Stomach smooth muscle (tissue), 2 donors: ENCODE measurements around the gene EPN3.

Source experiments
- H3K27ac ChIP-seq: one replicate; pipeline ENCODE4 v1.7.0; 2013; ENCODE audit warnings: mild to moderate bottlenecking, low read length, inconsistent platforms
- H3K27me3 ChIP-seq, 2 donors: one replicate each; pipeline ENCODE4 v1.7.0; 2013; ENCODE audit warnings: low read length in 2 of 2; ENCODE audit not compliant: insufficient read depth in 2 of 2, control insufficient read depth in 1 of 2
- H3K36me3 ChIP-seq, 2 donors: one replicate each; pipeline ENCODE4 v1.7.0; 2013; ENCODE audit warnings: low read length in 2 of 2; ENCODE audit not compliant: control insufficient read depth in 2 of 2, insufficient read depth in 2 of 2
- H3K4me1 ChIP-seq: one replicate; pipeline ENCODE4 v1.7.0; 2013; ENCODE audit warnings: low read length; ENCODE audit not compliant: control insufficient read depth, insufficient read depth
- H3K4me3 ChIP-seq, 2 donors: one replicate each; pipeline ENCODE4 v1.7.0; 2013; ENCODE audit warnings: low read length in 2 of 2
- H3K9ac ChIP-seq, 2 donors: one replicate each; pipeline ENCODE4 v1.7.0; 2013; ENCODE audit warnings: low read length in 2 of 2, mild to moderate bottlenecking in 1 of 2
- H3K9me3 ChIP-seq, 2 donors: one replicate each; pipeline ENCODE4 v1.7.0; 2013; ENCODE audit warnings: low read length in 2 of 2; ENCODE audit not compliant: control insufficient read depth in 2 of 2
- donor health status: healthy.
- donor health status: Pancreatic carcinoma.

The EPN3 gene

DNA sequence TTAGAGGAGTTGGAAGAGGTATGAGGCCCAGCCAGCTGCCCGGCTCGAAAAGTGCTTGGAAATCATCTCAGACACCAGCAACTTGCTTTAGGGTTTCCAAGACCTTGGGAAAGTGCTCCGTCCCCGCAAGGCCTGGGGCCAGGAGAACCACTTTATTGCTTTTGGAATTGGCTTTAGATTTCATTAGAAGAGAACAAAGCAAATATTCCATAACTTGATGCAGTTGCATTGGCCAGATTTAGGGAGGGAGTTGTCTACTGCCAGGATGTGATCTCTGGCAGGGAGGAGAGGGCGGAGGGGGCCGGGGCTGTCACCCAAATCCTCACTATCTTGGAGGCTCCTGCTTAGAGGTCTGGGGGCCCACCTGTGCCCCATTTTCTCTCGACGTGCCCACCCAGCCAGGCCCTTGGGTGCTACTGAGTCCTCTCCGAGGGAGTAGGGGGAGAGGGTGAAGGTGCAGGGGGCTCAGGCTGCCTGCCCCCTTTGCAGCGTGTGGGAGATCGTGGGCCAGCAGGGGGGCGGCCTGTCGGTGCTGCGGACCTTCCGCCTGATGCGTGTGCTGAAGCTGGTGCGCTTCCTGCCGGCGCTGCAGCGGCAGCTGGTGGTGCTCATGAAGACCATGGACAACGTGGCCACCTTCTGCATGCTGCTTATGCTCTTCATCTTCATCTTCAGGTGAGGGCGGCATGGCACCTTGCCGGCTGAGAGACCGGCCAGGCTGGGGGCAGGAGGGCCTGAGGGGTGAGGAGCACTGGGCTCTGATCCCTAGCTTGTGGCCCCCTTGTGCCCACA lies 58.6 kb downstream of the EPN3 start:
- H3K36me3 ChIP-seq: no peaks in the 10 kb centered on the region
- peaks cover 17% of the 10 kb centered on the region for H3K4me1 ChIP-seq
- no peak overlapping the region for H3K27ac ChIP-seq
- H3K9me3 ChIP-seq: no peaks in the 10 kb centered on the region
- no peaks in the 10 kb centered on the region for H3K27me3 ChIP-seq
- no peak overlapping the region for H3K4me3 ChIP-seq
- no peak overlapping the region for H3K9ac ChIP-seq

DNA sequence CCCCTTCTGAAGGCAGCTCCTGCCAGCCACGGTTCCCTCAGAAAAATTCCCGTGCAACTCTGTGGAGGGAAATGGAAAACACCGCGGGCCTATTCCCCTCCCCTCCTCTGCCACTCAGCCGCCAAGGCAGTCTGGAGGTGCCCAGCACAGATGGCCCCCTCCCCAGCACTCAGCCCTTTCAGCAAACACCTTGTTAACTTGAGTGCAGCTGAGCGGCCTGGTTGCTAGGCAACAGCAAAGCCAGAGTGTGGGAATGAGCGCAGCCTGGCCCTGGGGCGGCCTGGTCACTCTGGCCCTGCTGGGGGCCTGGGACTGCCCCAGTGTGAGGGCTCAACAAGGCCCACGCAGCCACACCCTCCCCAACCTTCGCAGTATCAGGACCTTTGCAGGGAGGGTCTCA lies 60.8 kb downstream of the EPN3 start:
- H3K9me3 ChIP-seq: no peaks in the 10 kb centered on the region
- no peaks in the 10 kb centered on the region for H3K27me3 ChIP-seq
- peaks cover 17% of the 10 kb centered on the region for H3K4me1 ChIP-seq
- H3K4me3 ChIP-seq: no peak overlapping the region
- H3K36me3 ChIP-seq: no peaks in the 10 kb centered on the region
- H3K27ac ChIP-seq: no peak overlapping the region
- H3K9ac ChIP-seq: no peak overlapping the region
